Right lobe of liver (tissue), 6 donors: ENCODE data around the gene UBE4A. TPM values are rescaled to one million over a fixed set of nuclear protein-coding genes. Genes with fewer than 3 reads are reported as not detected.

Experiments used
- ATAC-seq, 4 donors: fragments of 200-7000 bp; cut with Tn5 transposase; one replicate each; pipeline ENCODE4 v1.9.1; 2020; ENCODE audit warnings: mild to moderate bottlenecking in 4 of 4, moderate library complexity in 4 of 4
- DNase-seq, 3 donors: peaks; one replicate each; pipeline ENCODE4 v3.0.0-alpha.2; 2020
- H3K27ac ChIP-seq, 3 donors: fragments of 200-600 bp; one replicate each; pipeline ENCODE4 v1.8.0; 2022
- H3K27me3 ChIP-seq, 2 donors: fragments of 200-600 bp; one replicate each; pipeline ENCODE4 v1.8.0; 2022
- H3K36me3 ChIP-seq, 4 donors: fragments of 200-600 bp; sonication (generic) in 1 of 4; one replicate each; pipeline versions ENCODE4 v1.5.1 to v1.8.0; 2017 to 2022; ENCODE audit warnings: control low read depth in 1 of 4
- H3K4me1 ChIP-seq, 4 donors: fragments of 200-600 bp; sonication (generic) in 1 of 4; one replicate each; pipeline versions ENCODE4 v1.5.1 to v1.8.0; 2017 to 2022; ENCODE audit warnings: control low read depth in 1 of 4
- H3K4me3 ChIP-seq, 3 donors: fragments of 200-600 bp; one replicate each; pipeline ENCODE4 v1.8.0; 2022
- H3K9me3 ChIP-seq, 4 donors: fragments of 200-600 bp; sonication (generic) in 1 of 4; one replicate each; pipeline versions ENCODE4 v1.5.1 to v1.8.0; 2017 to 2022; ENCODE audit warnings: control low read depth in 1 of 4
- POLR2A ChIP-seq: fragments of 450-650 bp; IDR thresholded peaks from one replicate; pipeline ENCODE4 v1.6.1; 2017; ENCODE audit warnings: antibody characterized with exemption, mild to moderate bottlenecking
- WGBS: methylation state at CpG from one replicate; pipeline ENCODE4 v1.1.6; 2018; ENCODE audit warnings: low coverage, low lambda C conversion rate; ENCODE audit not compliant: insufficient coverage; ENCODE audit errors: missing lambda C conversion rate; 5-methylcytosine and 5-hydroxymethylcytosine counted together
- intact Hi-C, 2 donors: fragments of 100-400 bp; cut with DNase I; formaldehyde crosslinking; loops; one replicate each; pipeline versions ENCODE4 v1.11.2 to v1.14.1; 2022
- total RNA-seq, 6 experiments: library from RNA; depleted of rRNA in 2 of 6; stranded (reverse); fragments of >200 nt in 2 of 6; fragmentation: NEBNext Ultra II Directional in 3 of 6; extraction: Animal tissue kit (Norgen Biotek cat#: 25700) in 3 of 6; gene quantifications; one replicate each; pipeline versions ENCODE4 v1.1.0 to v1.2.4, GENCODE V29; 2016 to 2023
- TF ChIP-seq, protein P1 (sequence below), 4 donors: fragments of 200-600 bp in 3 of 4; fragments of 450-650 bp in 1 of 4; IDR thresholded peaks; one replicate each; pipeline versions ENCODE4 v1.5.1 to v1.8.0; 2016 to 2022; ENCODE audit warnings: antibody characterized with exemption in 4 of 4, mild to moderate bottlenecking in 2 of 4
- donor health status: DM: no; HTN: yes; CAD: no.
- donor health status: DM: no; HTN: no; CAD: no.
- donor health status: DM: no; HTN: no; CAD: no.
- donor health status: DM: no; HTN: yes; CAD: no.
- donor health status: DM: no; HTN: yes; CAD: no.

Gene UBE4A
- total RNA-seq, 6 experiments from 2014 or later: 25.5 to 36.9 (median 28.5) TPM

DNA sequence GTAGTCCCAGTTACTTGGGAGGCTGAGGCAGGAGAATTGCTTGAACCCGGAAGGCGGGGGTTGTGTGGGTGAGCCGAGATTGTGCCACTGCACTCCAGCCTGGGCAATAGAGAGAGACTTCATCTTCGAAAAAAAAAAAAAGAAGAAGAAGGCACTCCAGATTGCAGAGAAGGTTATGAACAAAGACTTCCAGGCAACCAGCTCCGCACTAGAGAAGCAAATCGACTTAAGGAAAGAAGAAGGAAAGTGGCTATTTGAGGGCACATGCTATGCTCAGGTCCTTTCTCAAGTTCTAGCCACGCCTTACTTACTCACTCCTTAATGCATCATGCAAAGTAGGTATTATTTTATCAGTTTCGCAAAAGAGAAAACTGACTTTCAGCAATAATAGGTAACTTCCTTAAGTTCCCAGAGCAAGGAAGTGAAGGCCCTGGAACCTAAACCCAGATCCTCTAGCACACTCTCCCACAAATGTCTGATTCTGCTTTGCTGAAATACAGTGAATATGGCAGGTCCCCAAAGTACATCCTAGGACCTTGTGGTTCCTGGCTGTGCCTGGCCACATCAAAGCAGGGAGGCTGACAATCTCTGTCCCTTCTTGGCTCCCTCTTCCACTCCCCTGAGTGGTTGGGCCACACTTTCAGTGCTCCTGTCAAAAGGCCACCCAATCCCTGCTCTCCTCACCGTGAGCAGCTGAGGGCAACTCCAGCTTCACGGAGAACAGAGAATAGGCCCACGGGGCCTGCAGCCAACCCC is 40.6 kb upstream of the UBE4A start:
- H3K4me1 ChIP-seq: peaks cover 0 to 19% (median 9%) of the 10 kb centered on the region in 4 donors

DNA sequence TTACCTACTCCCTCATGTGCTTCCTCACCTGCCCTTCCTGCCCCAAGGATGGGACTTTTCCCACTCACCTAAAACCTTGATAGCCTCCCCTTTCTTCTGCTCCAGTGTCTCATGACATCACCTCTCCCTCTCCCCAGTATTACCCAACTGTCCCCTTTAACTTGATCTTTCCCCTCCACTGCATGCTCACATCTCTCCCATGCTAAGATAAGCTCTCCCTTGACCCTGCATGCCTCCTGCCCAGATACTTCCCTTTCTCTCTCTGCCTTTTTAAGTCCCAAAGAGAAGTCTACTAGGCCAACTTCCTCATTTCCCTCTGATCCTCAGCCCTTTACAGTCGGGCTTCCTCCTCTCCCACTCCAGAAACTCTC is 40.1 kb upstream of the UBE4A start:
- DNase-seq: no peak
- H3K9me3 ChIP-seq: no peaks in the 10 kb centered on the region
- TF ChIP-seq, protein P1, sequence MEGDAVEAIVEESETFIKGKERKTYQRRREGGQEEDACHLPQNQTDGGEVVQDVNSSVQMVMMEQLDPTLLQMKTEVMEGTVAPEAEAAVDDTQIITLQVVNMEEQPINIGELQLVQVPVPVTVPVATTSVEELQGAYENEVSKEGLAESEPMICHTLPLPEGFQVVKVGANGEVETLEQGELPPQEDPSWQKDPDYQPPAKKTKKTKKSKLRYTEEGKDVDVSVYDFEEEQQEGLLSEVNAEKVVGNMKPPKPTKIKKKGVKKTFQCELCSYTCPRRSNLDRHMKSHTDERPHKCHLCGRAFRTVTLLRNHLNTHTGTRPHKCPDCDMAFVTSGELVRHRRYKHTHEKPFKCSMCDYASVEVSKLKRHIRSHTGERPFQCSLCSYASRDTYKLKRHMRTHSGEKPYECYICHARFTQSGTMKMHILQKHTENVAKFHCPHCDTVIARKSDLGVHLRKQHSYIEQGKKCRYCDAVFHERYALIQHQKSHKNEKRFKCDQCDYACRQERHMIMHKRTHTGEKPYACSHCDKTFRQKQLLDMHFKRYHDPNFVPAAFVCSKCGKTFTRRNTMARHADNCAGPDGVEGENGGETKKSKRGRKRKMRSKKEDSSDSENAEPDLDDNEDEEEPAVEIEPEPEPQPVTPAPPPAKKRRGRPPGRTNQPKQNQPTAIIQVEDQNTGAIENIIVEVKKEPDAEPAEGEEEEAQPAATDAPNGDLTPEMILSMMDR (IDR thresholded peaks at IDR 0.05): no peak
- no peak for TF ChIP-seq POLR2A
- no peaks in the 10 kb centered on the region for H3K36me3 ChIP-seq
- peak in 1 of 4 donors; percentile 29 for ATAC-seq
- no peak overlapping the region for H3K4me3 ChIP-seq
- no peak overlapping the region for H3K27ac ChIP-seq
- 69% methylated on average over 1 of the region's 1 CpG for WGBS
- peaks cover 0 to 19% (median 9%) of the 10 kb centered on the region in 4 donors for H3K4me1 ChIP-seq
- intact Hi-C loops: no loop called here
- no peaks in the 10 kb centered on the region for H3K27me3 ChIP-seq

More for the DNA sequence above, 40.6 kb upstream of the UBE4A start:
- Histone ChIP-seq H3K36me3 (no peaks in the 10 kb centered on the region), H3K27ac (no peak overlapping the region), H3K27me3 (no peaks in the 10 kb centered on the region), H3K4me3 (no peak overlapping the region), H3K9me3 (no peaks in the 10 kb centered on the region)
- ATAC-seq: no peak
- TF ChIP-seq POLR2A: no peak
- TF ChIP-seq, protein P1 (IDR thresholded peaks at IDR 0.05): no peak
- no peak for DNase-seq
- intact Hi-C loops: no loop called here
- 78% methylated on average over 10 of the region's 11 CpGs for WGBS

DNA sequence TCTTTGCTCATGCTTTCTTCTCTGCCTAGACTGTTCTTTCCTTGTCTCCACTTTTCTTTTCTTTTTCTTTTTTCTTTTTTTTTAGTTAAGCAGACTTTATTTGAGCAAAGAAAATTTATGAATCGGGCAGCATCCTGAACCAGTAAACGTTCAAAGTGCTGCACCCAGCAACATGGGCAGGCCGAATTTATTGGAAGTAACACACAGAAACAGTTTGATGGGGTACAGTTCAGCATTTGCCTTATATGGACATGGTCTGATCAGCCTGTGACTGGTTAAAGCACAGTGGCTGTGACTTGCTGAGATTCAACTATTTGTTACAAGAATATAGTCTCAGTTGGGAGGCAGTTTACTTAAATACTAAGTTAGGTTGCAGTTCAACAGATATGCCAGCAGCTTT is 38.9 kb upstream of the UBE4A start:
- H3K36me3 ChIP-seq: no peaks in the 10 kb centered on the region
- no peaks in the 10 kb centered on the region for H3K9me3 ChIP-seq
- no peaks in the 10 kb centered on the region for H3K27me3 ChIP-seq
- TF ChIP-seq, protein P1 (IDR thresholded peaks at IDR 0.05): no peak
- no peak for TF ChIP-seq POLR2A
- ATAC-seq (no peak), DNase-seq (no peak)
- H3K4me1 ChIP-seq: peaks cover 0 to 14% (median 7%) of the 10 kb centered on the region in 4 donors
- 90% methylated on average over 3 of the region's 3 CpGs for WGBS
- intact Hi-C loops: no loop called here
- H3K27ac ChIP-seq: no peak overlapping the region
- H3K4me3 ChIP-seq: no peak overlapping the region

DNA sequence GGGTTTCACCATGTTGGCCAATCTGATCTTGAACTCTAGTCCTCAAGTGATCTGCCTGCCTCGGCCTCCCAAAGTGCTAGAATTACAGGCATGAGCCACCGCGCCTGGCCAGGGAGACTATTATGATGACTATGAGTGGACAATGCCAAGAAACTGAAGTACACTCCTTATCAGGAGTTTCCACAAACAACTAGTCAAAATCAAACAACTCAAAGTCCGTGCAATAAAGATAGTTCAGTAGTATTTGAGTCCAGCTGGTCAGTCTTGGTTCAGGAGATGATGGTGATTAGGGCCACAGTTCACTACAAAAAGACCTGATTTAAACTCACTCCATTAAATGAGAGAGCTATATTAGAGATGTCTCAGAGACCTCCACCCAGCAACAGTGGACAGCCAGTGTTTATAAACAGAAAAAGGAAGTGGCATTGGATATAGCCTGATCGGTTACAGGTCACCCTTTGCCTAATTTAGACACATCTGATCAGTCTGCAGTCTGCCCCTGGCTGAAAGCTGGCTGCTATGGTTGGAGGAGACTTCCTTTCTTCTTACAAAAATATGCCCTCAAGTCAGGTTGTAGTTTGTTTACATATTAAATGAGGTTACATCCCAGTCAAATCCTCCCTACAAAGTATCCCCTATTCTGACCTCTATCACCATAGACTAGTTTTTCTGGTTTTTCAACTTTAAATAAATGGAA is 37.9 kb upstream of the UBE4A start:
- H3K4me3 ChIP-seq: no peak overlapping the region
- peak; percentile 87 to 95 (median 91) for ATAC-seq
- H3K36me3 ChIP-seq: no peaks in the 10 kb centered on the region
- intact Hi-C loops: no loop called here
- H3K9me3 ChIP-seq: no peaks in the 10 kb centered on the region
- DNase-seq: peak; percentile 52 to 83 (median 78)
- peak overlapping the region in 2 of 3 donors; percentile 44 to 47 for H3K27ac ChIP-seq
- peaks cover 0 to 14% (median 7%) of the 10 kb centered on the region in 4 donors for H3K4me1 ChIP-seq
- TF ChIP-seq POLR2A: no peak
- TF ChIP-seq, protein P1 (IDR thresholded peaks at IDR 0.05): no peak
- no peaks in the 10 kb centered on the region for H3K27me3 ChIP-seq
- WGBS: 32% methylated on average over 5 of the region's 5 CpGs
